ENCODE results near the gene CEP192.
"Not testable (repeated sequence)": the region's sequence is repeated elsewhere in the genome, so short reads cannot be mapped to it uniquely, and the experiment has no call there.

The CEP192 gene

GRCh38 chr18:12968619-12969018 is 22.5 kb upstream of the CEP192 start:
- no peak for TF ChIP-seq CTCF (IDR thresholded peaks at IDR 0.05; ENCODE audit: low read depth, low read length, missing control alignments)
- DNase-seq (ENCODE audit: low read depth): no peak

GRCh38 chr18:12973562-12974213 is 17.5 kb upstream of the CEP192 start:
- H3K4me3 ChIP-seq (ENCODE audit: low read depth, low read length): no peak overlapping the region
- TF ChIP-seq CTCF (IDR thresholded peaks at IDR 0.05; ENCODE audit: low read depth, low read length, missing control alignments): no peak
- no peak for DNase-seq (ENCODE audit: low read depth)
- in situ Hi-C loops (cut with HindIII; ENCODE audit: low sequenced_read_pairs): no loop called here

More at GRCh38 chr18:12968619-12969018, 22.5 kb upstream of the CEP192 start:
- in situ Hi-C loops (cut with HindIII; ENCODE audit: low sequenced_read_pairs): no loop called here
- no peak overlapping the region for H3K4me3 ChIP-seq (ENCODE audit: low read depth, low read length)

- in situ Hi-C loops (cut with HindIII; ENCODE audit: low sequenced_read_pairs): no loop called here
- no peak for TF ChIP-seq CTCF (IDR thresholded peaks at IDR 0.05; ENCODE audit: low read depth, low read length, missing control alignments)
- H3K4me3 ChIP-seq (ENCODE audit: low read depth, low read length): no peak overlapping the region
- DNase-seq (ENCODE audit: low read depth): no peak
Measured at GRCh38 chr18:12975488-12975887, 15.7 kb upstream of the CEP192 start.

GRCh38 chr18:12976305-12976704 is 14.9 kb upstream of the CEP192 start:
- TF ChIP-seq CTCF (IDR thresholded peaks at IDR 0.05; ENCODE audit: low read depth, low read length, missing control alignments): no peak
- in situ Hi-C loops (cut with HindIII; ENCODE audit: low sequenced_read_pairs): no loop called here
- DNase-seq (ENCODE audit: low read depth): no peak
- no peak overlapping the region for H3K4me3 ChIP-seq (ENCODE audit: low read depth, low read length)

- H3K4me3 ChIP-seq (ENCODE audit: low read depth, low read length); in situ Hi-C loops (cut with HindIII; ENCODE audit: low sequenced_read_pairs); DNase-seq (ENCODE audit: low read depth): not testable (repeated sequence)
Measured at GRCh38 chr18:12980065-12980464, 11.1 kb upstream of the CEP192 start.

GRCh38 chr18:12989397-12990122 is 1.6 kb upstream of the CEP192 start:
- no peak for TF ChIP-seq CTCF (IDR thresholded peaks at IDR 0.05; ENCODE audit: low read depth, low read length, missing control alignments)
- no peak for DNase-seq (ENCODE audit: low read depth)
- in situ Hi-C loops (cut with HindIII; ENCODE audit: low sequenced_read_pairs): no loop called here
- H3K4me3 ChIP-seq (ENCODE audit: low read depth, low read length): no peak overlapping the region

- TF ChIP-seq CTCF (IDR thresholded peaks at IDR 0.05; ENCODE audit: low read depth, low read length, missing control alignments): no peak
- in situ Hi-C loops (cut with HindIII; ENCODE audit: low sequenced_read_pairs): no loop called here
- H3K4me3 ChIP-seq (ENCODE audit: low read depth, low read length): peak overlapping the region; percentile 89
- DNase-seq (ENCODE audit: low read depth): no peak
Measured at GRCh38 chr18:12990123-12990475, 1.1 kb upstream of the CEP192 start.
